ENCODE data around the gene HOXD10.
A peak's percentile ranks its signal among the peaks of the same experiment; 100 is the strongest.

HOXD10 gene

GRCh38 chr2:176087330-176088047 lies 29.1 kb upstream of the HOXD10 start:
- TF ChIP-seq GATA1 (IDR thresholded peaks at IDR 0.05; ENCODE audit: low read depth, low read length) (no peak), POLR2A (IDR thresholded peaks at IDR 0.05; ENCODE audit: low read length) (no peak)
- DNase-seq = no peak

DNA sequence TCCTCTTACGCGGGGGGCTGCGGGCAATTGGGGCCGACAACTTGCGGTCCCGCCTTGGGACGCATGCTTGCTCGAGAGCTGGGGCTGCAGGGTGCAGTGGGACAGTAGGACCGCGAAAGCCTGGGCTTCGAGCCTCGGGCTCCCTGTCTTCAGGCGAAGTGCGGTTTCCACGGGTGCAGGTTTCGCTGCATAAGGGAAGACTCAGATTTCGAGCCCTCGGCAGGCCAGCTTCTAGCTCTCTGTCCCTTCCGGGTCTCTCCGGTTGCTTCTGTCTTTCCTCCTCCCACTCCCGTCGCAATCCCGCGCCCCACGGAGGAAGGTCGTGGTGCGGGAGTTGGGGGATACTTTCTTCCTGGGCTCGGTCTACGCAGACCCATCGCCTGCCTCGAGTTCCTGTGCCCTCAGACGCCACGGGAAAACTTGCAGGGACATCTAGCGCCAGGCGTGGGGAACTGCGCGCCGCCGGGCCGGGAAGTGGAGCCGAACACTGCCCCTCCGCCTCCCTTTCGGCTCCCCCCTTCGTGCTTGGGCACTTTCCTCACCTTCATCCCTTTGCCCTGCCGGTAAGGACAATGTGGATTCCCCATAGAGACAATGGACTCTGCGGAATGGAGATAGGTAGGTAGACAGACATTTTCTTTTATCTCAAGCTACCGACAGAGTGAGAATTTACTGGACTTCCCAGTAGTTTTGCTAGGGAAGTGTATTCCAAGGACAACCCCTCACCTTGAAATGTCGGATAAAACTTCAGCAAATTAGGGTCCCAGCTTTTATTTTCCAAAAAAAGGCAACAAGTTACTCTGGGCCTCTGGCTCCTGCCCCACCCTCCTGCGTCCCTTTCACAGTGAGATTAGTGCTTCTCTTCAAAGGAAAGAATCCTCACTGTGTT lies 28.3 kb upstream of the HOXD10 start:
- peak; percentile 28 to 56 for DNase-seq
- TF ChIP-seq GATA1 (IDR thresholded peaks at IDR 0.05; ENCODE audit: low read depth, low read length) (no peak), POLR2A (IDR thresholded peaks at IDR 0.05; ENCODE audit: low read length) (no peak)

- no peak for DNase-seq
- TF ChIP-seq POLR2A (IDR thresholded peaks at IDR 0.05; ENCODE audit: low read length) (no peak), GATA1 (IDR thresholded peaks at IDR 0.05; ENCODE audit: low read depth, low read length) (no peak)
Observed at GRCh38 chr2:176088937-176089842, 27.4 kb upstream of the HOXD10 start.

DNA sequence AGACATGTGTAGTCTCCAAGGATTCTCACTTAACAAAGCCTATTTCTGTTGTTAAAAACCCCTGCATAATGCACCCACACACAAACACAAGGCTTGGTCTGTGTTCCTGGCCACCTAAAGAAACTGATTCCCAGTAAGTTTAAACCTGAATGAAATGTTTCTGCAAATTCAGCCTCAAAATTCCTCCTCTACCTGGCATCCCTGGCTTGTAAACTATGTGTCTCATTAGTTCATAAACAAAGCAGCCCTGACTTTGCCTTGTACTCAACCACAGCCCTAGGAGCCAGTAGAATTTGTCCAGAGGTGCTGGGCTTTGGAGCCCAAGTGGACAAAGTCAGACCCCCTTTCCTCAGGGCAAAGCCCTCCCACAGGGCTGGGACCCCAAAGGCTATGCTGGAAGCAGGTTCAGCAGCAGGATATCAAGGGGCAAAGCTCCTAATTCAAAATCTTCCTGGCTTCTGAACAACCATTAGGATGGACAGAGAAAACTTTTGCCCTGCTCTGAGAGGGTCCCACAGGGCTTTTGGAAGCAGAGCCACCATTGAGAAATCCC lies 26.7 kb upstream of the HOXD10 start:
- TF ChIP-seq POLR2A (IDR thresholded peaks at IDR 0.05; ENCODE audit: low read length) (no peak), GATA1 (IDR thresholded peaks at IDR 0.05; ENCODE audit: low read depth, low read length) (no peak)
- no peak for DNase-seq

DNA sequence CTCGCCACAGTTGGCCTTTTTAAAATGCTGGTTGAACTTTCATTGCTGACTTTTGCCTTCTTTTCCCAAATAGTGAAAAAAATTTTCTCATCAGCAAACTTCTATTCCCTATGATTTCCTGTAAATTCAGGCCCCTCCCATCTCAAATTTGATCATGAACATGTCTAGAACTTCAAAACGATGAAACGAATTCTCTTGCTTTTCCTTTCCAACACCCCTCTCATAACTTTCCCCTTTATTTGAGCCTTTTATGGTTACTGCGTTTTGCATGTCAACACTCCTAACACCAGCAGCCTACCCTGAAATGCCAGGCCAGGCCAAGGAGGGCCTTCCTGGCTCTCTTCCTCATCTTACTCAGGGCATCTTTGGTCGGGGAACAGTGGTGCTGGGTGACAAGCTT lies 25.7 kb upstream of the HOXD10 start:
- DNase-seq = no peak
- TF ChIP-seq POLR2A (IDR thresholded peaks at IDR 0.05; ENCODE audit: low read length) (no peak), GATA1 (IDR thresholded peaks at IDR 0.05; ENCODE audit: low read depth, low read length) (no peak)

- no peak for DNase-seq
- no peak for TF ChIP-seq POLR2A (IDR thresholded peaks at IDR 0.05; ENCODE audit: low read length)
- no peak for TF ChIP-seq GATA1 (IDR thresholded peaks at IDR 0.05; ENCODE audit: low read depth, low read length)
Observed at GRCh38 chr2:176091329-176092258, 25.0 kb upstream of the HOXD10 start.

DNA sequence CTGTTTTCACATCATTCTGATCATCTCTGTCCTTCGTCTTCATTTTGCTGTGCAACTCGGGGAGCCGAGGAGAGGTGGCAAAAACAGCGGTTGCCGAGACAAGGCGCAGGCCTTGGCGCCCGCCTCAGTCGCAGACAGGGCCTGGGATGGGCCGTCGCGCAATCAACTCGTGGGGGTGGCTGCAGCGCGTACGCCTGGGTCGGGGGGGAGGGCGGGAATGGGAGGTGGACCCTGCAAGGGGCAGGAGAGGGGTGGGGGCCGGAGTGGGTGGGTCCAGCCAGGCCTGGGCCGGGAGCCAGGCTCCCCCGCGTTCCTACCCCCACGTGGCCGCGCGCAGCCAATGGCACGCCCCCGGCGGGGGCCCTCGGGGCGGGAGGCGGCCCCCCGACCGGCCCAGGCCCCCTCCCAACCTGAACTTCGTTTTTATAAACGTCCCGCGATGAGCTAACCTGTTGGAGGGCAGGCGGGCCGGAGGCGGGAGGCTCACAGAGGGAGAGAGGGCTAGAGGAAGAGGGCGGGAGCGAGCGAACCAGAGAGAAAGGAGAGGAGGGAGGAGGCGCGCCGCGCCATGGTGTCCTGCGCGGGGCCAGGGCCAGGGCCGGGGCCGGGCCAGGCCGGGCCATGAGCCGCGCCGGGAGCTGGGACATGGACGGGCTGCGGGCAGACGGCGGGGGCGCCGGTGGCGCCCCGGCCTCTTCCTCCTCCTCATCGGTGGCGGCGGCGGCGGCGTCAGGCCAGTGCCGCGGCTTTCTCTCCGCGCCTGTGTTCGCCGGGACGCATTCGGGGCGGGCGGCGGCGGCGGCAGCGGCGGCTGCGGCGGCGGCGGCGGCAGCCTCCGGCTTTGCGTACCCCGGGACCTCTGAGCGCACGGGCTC lies 24.1 kb upstream of the HOXD10 start, which contains the start of gene HOXD13:
Gene HOXD13 (plus strand): TSS at position 452 of the 875 bp plus-strand sequence. CDS start 170 bp downstream, at position 622.
- DNase-seq = peak in 1 of 2 experiments; percentile 10
- TF ChIP-seq POLR2A (IDR thresholded peaks at IDR 0.05; ENCODE audit: low read length) = no peak

DNA sequence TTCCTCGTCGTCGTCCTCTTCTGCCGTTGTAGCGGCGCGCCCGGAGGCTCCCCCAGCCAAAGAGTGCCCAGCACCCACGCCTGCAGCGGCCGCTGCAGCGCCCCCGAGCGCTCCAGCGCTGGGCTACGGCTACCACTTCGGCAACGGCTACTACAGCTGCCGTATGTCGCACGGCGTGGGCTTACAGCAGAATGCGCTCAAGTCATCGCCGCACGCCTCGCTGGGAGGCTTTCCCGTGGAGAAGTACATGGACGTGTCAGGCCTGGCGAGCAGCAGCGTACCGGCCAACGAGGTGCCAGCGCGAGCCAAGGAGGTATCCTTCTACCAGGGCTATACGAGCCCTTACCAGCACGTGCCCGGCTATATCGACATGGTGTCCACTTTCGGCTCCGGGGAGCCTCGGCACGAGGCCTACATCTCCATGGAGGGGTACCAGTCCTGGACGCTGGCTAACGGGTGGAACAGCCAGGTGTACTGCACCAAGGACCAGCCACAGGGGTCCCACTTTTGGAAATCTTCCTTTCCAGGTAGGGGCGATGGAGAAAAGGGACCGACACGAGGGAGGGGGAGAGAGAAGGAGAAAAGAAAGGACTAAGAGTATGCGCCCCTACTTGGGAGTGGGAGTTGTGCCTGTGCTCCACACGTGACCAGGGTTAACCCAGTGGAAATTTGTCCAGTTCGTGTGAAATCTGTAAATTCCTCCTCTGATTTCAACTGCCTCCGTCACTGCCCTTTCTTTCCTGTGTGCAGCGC lies 23.3 kb upstream of the HOXD10 start:
- DNase-seq = peak in 1 of 2 experiments; percentile 19
- TF ChIP-seq POLR2A (IDR thresholded peaks at IDR 0.05; ENCODE audit: low read length) (no peak), GATA1 (IDR thresholded peaks at IDR 0.05; ENCODE audit: low read depth, low read length) (no peak)

DNA sequence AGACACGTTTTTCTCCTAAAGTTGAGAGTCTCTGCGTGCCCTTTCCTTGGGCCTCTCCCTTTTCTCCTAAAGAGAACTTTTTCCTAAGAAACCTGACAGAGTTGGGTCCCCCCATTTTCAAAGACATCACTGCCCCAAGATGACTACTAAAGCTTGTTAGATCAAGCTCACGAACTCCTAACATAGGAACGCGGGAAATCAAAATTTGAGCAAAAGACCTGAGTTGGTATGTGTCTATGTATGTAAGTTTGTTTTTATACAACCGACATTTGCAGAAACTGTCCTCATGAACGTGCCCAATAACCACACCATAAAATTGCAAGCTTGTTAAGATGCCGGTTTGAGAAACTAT lies 22.7 kb upstream of the HOXD10 start:
- TF ChIP-seq POLR2A (IDR thresholded peaks at IDR 0.05; ENCODE audit: low read length) = no peak
- TF ChIP-seq GATA1 (IDR thresholded peaks at IDR 0.05; ENCODE audit: low read depth, low read length) = no peak
- no peak for DNase-seq

DNA sequence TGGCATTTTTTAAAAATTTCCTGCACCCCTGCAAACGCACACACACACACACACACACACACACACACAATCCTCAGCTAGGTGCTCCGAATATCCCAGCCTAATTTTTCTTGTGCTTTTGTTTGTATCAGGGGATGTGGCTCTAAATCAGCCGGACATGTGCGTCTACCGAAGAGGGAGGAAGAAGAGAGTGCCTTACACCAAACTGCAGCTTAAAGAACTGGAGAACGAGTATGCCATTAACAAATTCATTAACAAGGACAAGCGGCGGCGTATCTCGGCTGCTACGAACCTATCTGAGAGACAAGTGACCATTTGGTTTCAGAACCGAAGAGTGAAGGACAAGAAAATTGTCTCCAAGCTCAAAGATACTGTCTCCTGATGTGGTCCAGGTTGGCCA lies 22.2 kb upstream of the HOXD10 start:
- TF ChIP-seq POLR2A (IDR thresholded peaks at IDR 0.05; ENCODE audit: low read length) = no peak

GRCh38 chr2:176095421-176095820 lies 21.2 kb upstream of the HOXD10 start:
- TF ChIP-seq GATA1 (IDR thresholded peaks at IDR 0.05; ENCODE audit: low read depth, low read length) = no peak
- TF ChIP-seq POLR2A (IDR thresholded peaks at IDR 0.05; ENCODE audit: low read length) = no peak
- no peak for DNase-seq

More for the DNA sequence above, 22.2 kb upstream of the HOXD10 start:
- no peak for DNase-seq

All from erythroblast (primary cell).